Right lobe of liver (tissue), 6 donors: Measurements from ENCODE around the gene SRPK2. TPM values are rescaled to one million over a fixed set of nuclear protein-coding genes. Genes with fewer than 3 reads are reported as not detected.

Experiments
- ATAC-seq, 4 donors: fragments of 200-7000 bp; cut with Tn5 transposase; one replicate each; pipeline ENCODE4 v1.9.1; 2020; ENCODE audit warnings: mild to moderate bottlenecking in 4 of 4, moderate library complexity in 4 of 4
- DNase-seq, 3 donors: peaks; one replicate each; pipeline ENCODE4 v3.0.0-alpha.2; 2020
- H3K27ac ChIP-seq, 3 donors: fragments of 200-600 bp; one replicate each; pipeline ENCODE4 v1.8.0; 2022
- H3K27me3 ChIP-seq, 2 donors: fragments of 200-600 bp; one replicate each; pipeline ENCODE4 v1.8.0; 2022
- H3K36me3 ChIP-seq, 4 donors: fragments of 200-600 bp; sonication (generic) in 1 of 4; one replicate each; pipeline versions ENCODE4 v1.5.1 to v1.8.0; 2017 to 2022; ENCODE audit warnings: control low read depth in 1 of 4
- H3K4me1 ChIP-seq, 4 donors: fragments of 200-600 bp; sonication (generic) in 1 of 4; one replicate each; pipeline versions ENCODE4 v1.5.1 to v1.8.0; 2017 to 2022; ENCODE audit warnings: control low read depth in 1 of 4
- H3K4me3 ChIP-seq, 3 donors: fragments of 200-600 bp; one replicate each; pipeline ENCODE4 v1.8.0; 2022
- H3K9me3 ChIP-seq, 4 donors: fragments of 200-600 bp; sonication (generic) in 1 of 4; one replicate each; pipeline versions ENCODE4 v1.5.1 to v1.8.0; 2017 to 2022; ENCODE audit warnings: control low read depth in 1 of 4
- CTCF ChIP-seq, 4 donors: fragments of 200-600 bp in 3 of 4; fragments of 450-650 bp in 1 of 4; IDR thresholded peaks; one replicate each; pipeline versions ENCODE4 v1.5.1 to v1.8.0; 2016 to 2022; ENCODE audit warnings: antibody characterized with exemption in 4 of 4, mild to moderate bottlenecking in 2 of 4
- POLR2A ChIP-seq: fragments of 450-650 bp; IDR thresholded peaks from one replicate; pipeline ENCODE4 v1.6.1; 2017; ENCODE audit warnings: antibody characterized with exemption, mild to moderate bottlenecking
- WGBS: methylation state at CpG from one replicate; pipeline ENCODE4 v1.1.6; 2018; ENCODE audit warnings: low coverage, low lambda C conversion rate; ENCODE audit not compliant: insufficient coverage; ENCODE audit errors: missing lambda C conversion rate; 5-methylcytosine and 5-hydroxymethylcytosine counted together
- intact Hi-C, 2 donors: fragments of 100-400 bp; cut with DNase I; formaldehyde crosslinking; loops; one replicate each; pipeline versions ENCODE4 v1.11.2 to v1.14.1; 2022
- total RNA-seq, 6 experiments: library from RNA; depleted of rRNA in 2 of 6; stranded (reverse); fragments of >200 nt in 2 of 6; fragmentation: NEBNext Ultra II Directional in 3 of 6; extraction: Animal tissue kit (Norgen Biotek cat#: 25700) in 3 of 6; gene quantifications; one replicate each; pipeline versions ENCODE4 v1.1.0 to v1.2.4, GENCODE V29; 2016 to 2023
- donor health status: DM: no; HTN: yes; CAD: no.
- donor health status: DM: no; HTN: no; CAD: no.
- donor health status: DM: no; HTN: no; CAD: no.
- donor health status: DM: no; HTN: yes; CAD: no.
- donor health status: DM: no; HTN: yes; CAD: no.

SRPK2 gene
- total RNA-seq, 6 experiments from 2014 or later, result 15.5 to 21.1 (median 18.2) TPM

DNA sequence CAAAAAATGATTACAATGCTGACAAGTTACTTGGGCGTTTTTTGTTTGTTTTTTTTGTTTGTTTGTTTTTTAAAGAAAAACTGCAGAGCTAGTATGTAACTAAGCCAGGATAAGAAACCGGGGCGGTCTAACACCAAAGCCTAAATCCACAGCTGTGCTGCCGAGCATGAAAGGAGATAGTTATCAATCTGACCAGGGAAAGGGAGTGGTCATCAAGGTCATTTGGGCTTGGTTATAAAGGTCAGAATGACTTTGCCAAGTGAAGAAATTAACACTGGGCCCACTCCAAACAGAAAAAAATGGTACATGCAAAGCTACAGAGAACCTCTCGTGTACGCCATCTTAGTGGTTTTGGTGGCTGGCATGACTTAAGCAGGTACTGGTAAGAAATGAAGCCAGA, 104.7 kb downstream of the SRPK2 start:
- Histone ChIP-seq H3K4me3 (no peak overlapping the region), H3K27ac (no peak overlapping the region), H3K27me3 (no peaks in the 10 kb centered on the region), H3K9me3 (no peaks in the 10 kb centered on the region), H3K36me3 (no peaks in the 10 kb centered on the region), H3K4me1 (peaks cover 0 to 8% (median 0%) of the 10 kb centered on the region in 4 donors)
- ATAC-seq (peak in 2 of 4 donors; percentile 25 to 38), DNase-seq (no peak)
- 68% methylated on average over 6 of the region's 6 CpGs for WGBS
- TF ChIP-seq POLR2A, result no peak
- no peak for TF ChIP-seq CTCF (IDR thresholded peaks at IDR 0.05)
- intact Hi-C loops, result no loop called here

- no peaks in the 10 kb centered on the region for H3K9me3 ChIP-seq
- H3K4me1 ChIP-seq, result peaks cover 0 to 8% (median 0%) of the 10 kb centered on the region in 4 donors
- DNase-seq (no peak), ATAC-seq (no peak)
- no peak overlapping the region for H3K4me3 ChIP-seq
- no peak overlapping the region for H3K27ac ChIP-seq
- intact Hi-C loops, result no loop called here
- H3K27me3 ChIP-seq, result no peaks in the 10 kb centered on the region
- H3K36me3 ChIP-seq, result no peaks in the 10 kb centered on the region
- TF ChIP-seq CTCF (IDR thresholded peaks at IDR 0.05) (no peak), POLR2A (no peak)
- WGBS, result 74% methylated on average over 2 of the region's 2 CpGs
Observed at GRCh38 chr7:105281966-105282365, 106.8 kb downstream of the SRPK2 start.

DNA sequence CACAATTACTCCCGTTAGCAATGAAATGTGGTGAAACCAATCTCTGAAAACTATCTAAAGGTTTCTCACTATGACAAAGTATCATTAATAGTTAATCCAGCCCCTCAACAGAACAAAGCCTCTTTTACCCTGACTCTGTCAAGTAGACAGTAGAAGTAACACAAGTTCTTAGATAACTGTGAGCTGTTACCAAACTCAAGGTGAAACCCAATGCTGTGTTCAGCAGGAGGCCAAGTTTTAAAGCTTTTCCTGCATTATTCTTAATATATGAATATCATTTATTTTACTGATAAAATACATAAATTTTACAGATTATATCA, 109.1 kb downstream of the SRPK2 start:
- peaks cover 0 to 8% (median 0%) of the 10 kb centered on the region in 4 donors for H3K4me1 ChIP-seq
- no peaks in the 10 kb centered on the region for H3K27me3 ChIP-seq
- H3K27ac ChIP-seq, result no peak overlapping the region
- DNase-seq, result no peak
- H3K36me3 ChIP-seq, result no peaks in the 10 kb centered on the region
- TF ChIP-seq CTCF (IDR thresholded peaks at IDR 0.05) (no peak), POLR2A (no peak)
- intact Hi-C loops, result no loop called here
- no peak for ATAC-seq
- no peak overlapping the region for H3K4me3 ChIP-seq
- no peaks in the 10 kb centered on the region for H3K9me3 ChIP-seq
- WGBS, result 82% methylated on average over 1 of the region's 1 CpG

- DNase-seq, result no peak
- Histone ChIP-seq H3K27me3 (no peaks in the 10 kb centered on the region), H3K27ac (no peak overlapping the region), H3K36me3 (no peaks in the 10 kb centered on the region), H3K9me3 (no peaks in the 10 kb centered on the region), H3K4me3 (no peak overlapping the region), H3K4me1 (peaks cover 0 to 6% (median 0%) of the 10 kb centered on the region in 4 donors)
- no peak for ATAC-seq
- intact Hi-C loops, result no loop called here
- no peak for TF ChIP-seq CTCF (IDR thresholded peaks at IDR 0.05)
- no peak for TF ChIP-seq POLR2A
- 76% methylated on average over 8 of the region's 8 CpGs for WGBS
Observed at GRCh38 chr7:105278973-105279687, 109.6 kb downstream of the SRPK2 start.
